ENCODE data around the gene IKZF3.
"Not testable (repeated sequence)": the region's sequence is repeated elsewhere in the genome, so short reads cannot be mapped to it uniquely, and the experiment has no call there.

The IKZF3 gene

DNA sequence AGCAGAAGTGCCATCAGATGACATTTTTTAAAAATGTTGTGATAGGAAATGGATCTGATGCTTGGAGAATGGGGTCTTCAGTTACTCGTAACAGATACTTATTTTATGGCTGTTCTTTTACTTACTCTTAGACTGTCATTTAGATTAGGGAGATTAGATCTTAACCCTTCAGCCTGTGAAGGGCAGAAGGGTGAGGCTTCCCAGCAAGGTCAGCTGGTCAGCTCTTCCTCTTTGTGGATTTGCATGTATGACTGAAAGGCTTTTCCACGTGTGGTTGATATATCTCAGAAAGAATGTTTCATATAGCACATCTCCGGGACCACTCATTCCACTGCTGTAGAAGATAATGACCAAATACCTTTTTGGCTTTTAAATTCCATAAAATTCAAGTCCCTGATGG, 98.9 kb downstream of the IKZF3 start:
- no peak overlapping the region for H3K4me3 ChIP-seq (ENCODE audit: low read depth, low read length)
- TF ChIP-seq CTCF (IDR thresholded peaks at IDR 0.05; ENCODE audit: control insufficient read depth, extremely low read depth, insufficient read depth): no peak
- DNase-seq (ENCODE audit: low read depth): no peak

DNA sequence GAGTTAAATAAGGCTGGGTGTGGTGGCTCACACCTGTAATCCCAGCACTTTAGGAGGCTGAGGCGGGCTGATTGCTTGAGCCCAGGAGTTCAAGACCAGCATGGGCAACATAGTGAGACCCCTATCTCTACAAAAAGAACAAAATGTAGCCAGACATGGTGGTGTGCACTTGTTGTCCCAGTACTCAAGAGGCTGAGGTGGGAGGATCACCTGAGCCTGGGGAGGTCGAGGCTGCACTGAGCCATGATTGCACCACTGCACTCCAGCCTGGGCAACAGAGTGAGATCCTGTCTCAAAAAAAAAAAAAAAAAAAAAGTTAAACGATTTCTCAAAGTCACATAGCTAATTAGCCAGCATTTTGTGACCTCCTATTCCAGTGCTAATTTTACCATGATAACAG, 99.9 kb downstream of the IKZF3 start:
- not testable (repeated sequence) for H3K4me3 ChIP-seq (ENCODE audit: low read depth, low read length); DNase-seq (ENCODE audit: low read depth)

DNA sequence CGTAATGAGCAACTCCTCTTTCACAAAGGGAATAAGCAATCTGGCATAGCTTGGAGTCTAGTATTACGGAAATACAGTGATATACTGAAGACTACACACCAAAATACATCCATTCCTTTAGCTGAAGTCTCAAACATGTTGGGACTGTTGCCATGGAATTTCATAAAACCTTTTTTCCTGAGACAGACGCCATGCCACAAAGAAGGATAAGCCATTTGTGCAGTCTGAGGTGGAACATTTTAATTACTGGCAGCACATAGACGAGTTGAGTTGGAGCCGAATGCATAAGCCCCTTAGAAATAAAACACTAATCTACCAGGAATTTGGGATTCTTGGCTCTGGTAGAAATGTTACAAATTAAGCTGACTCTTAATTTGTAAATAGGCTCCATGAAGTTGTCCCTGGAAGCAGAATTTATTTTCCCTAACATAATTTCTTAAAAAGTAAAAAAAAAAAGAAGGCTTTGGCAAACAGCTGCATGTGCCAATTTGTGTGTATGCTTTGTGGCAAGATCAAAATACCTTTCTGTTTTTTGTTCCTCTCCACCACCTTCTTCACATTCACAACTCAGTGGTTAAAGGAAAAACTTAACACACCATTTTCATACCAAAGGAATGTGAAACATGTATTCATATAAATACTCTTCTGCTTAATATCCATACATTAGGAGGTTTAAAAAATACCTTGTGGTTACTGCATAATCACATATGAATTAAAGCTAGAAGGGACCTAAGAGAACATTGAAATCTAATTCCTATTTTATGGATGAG, 100.9 kb downstream of the IKZF3 start:
- H3K4me3 ChIP-seq (ENCODE audit: low read depth, low read length): no peak overlapping the region
- no peak for TF ChIP-seq CTCF (IDR thresholded peaks at IDR 0.05; ENCODE audit: control insufficient read depth, extremely low read depth, insufficient read depth)
- no peak for DNase-seq (ENCODE audit: low read depth)

GRCh38 chr17:39761861-39762496, 102.1 kb downstream of the IKZF3 start:
- H3K4me3 ChIP-seq (ENCODE audit: low read depth, low read length): no peak overlapping the region
- DNase-seq (ENCODE audit: low read depth): no peak
- no peak for TF ChIP-seq CTCF (IDR thresholded peaks at IDR 0.05; ENCODE audit: control insufficient read depth, extremely low read depth, insufficient read depth)

GRCh38 chr17:39759204-39759603, 104.9 kb downstream of the IKZF3 start:
- H3K4me3 ChIP-seq (ENCODE audit: low read depth, low read length): no peak overlapping the region
- no peak for DNase-seq (ENCODE audit: low read depth)
- TF ChIP-seq CTCF (IDR thresholded peaks at IDR 0.05; ENCODE audit: control insufficient read depth, extremely low read depth, insufficient read depth): no peak

GRCh38 chr17:39757931-39758873, 105.9 kb downstream of the IKZF3 start:
- no peak overlapping the region for H3K4me3 ChIP-seq (ENCODE audit: low read depth, low read length)
- DNase-seq (ENCODE audit: low read depth): no peak
- no peak for TF ChIP-seq CTCF (IDR thresholded peaks at IDR 0.05; ENCODE audit: control insufficient read depth, extremely low read depth, insufficient read depth)

- no peak for TF ChIP-seq CTCF (IDR thresholded peaks at IDR 0.05; ENCODE audit: control insufficient read depth, extremely low read depth, insufficient read depth)
- DNase-seq (ENCODE audit: low read depth): no peak
- no peak overlapping the region for H3K4me3 ChIP-seq (ENCODE audit: low read depth, low read length)
These were observed 106.9 kb downstream of the IKZF3 start for GRCh38 chr17:39757176-39757662.

All from LNCaP clone FGC (cell line).